ENCODE data around the gene SETBP1. TPM values are rescaled to one million over a fixed set of nuclear protein-coding genes. Genes with fewer than 3 reads are reported as not detected.

Gene SETBP1
- total and polyA plus RNA-seq, 8 donors: 1.4 to 66.5 (median 20.1) TPM

- intact Hi-C loops (cut with DNase I; ENCODE audit: low total_unique reads): no loop called here
- Histone ChIP-seq H3K9me3 (no peaks in the 10 kb centered on the region), H3K27me3 (no peaks in the 10 kb centered on the region), H3K4me3 (no peak overlapping the region), H3K4me1 (peaks cover 36 to 93% (median 72%) of the 10 kb centered on the region in 4 donors), H3K27ac (peak overlapping the region; percentile 59 to 90 (median 85)), H3K36me3 (no peaks in the 10 kb centered on the region)
- WGBS, 5 donors: 18 to 37% (median 27%) methylated on average over 7 of the region's 7 CpGs
- TF ChIP-seq POLR2A (IDR thresholded peaks at IDR 0.05) (no peak), POLR2AphosphoS5 (IDR thresholded peaks at IDR 0.05) (peak; percentile 66 to 88 (median 73)), CTCF (IDR thresholded peaks at IDR 0.05) (no peak), EP300 (IDR thresholded peaks at IDR 0.05) (peak; percentile 96)
- peak; percentile 78 to 86 for DNase-seq
Observed at GRCh38 chr18:44803019-44803650, 122.4 kb downstream of the SETBP1 start.

GRCh38 chr18:44804033-44804432, 123.3 kb downstream of the SETBP1 start:
- H3K9me3 ChIP-seq: no peaks in the 10 kb centered on the region
- no peak for DNase-seq
- intact Hi-C loops (cut with DNase I; ENCODE audit: low total_unique reads): no loop called here
- H3K27me3 ChIP-seq: no peaks in the 10 kb centered on the region
- WGBS, 5 donors: 75 to 94% (median 92%) methylated on average over 2 of the region's 2 CpGs
- H3K4me1 ChIP-seq: peaks cover 33 to 85% (median 70%) of the 10 kb centered on the region in 4 donors
- H3K36me3 ChIP-seq: no peaks in the 10 kb centered on the region
- no peak overlapping the region for H3K4me3 ChIP-seq
- H3K27ac ChIP-seq: peak overlapping the region in 4 of 5 donors; percentile 81 to 90 (median 86)
- TF ChIP-seq POLR2AphosphoS5 (IDR thresholded peaks at IDR 0.05) (no peak), CTCF (IDR thresholded peaks at IDR 0.05) (no peak), EP300 (IDR thresholded peaks at IDR 0.05) (no peak), POLR2A (IDR thresholded peaks at IDR 0.05) (no peak)

GRCh38 chr18:44805176-44805575, 124.5 kb downstream of the SETBP1 start:
- 82 to 97% (median 84%) methylated on average over 3 of the region's 3 CpGs for WGBS, 5 donors
- Histone ChIP-seq H3K27ac (peak overlapping the region in 4 of 5 donors; percentile 81 to 90 (median 86)), H3K36me3 (no peaks in the 10 kb centered on the region), H3K4me1 (peaks cover 24 to 75% (median 60%) of the 10 kb centered on the region in 4 donors), H3K27me3 (no peaks in the 10 kb centered on the region), H3K9me3 (no peaks in the 10 kb centered on the region), H3K4me3 (no peak overlapping the region)
- intact Hi-C loops (cut with DNase I; ENCODE audit: low total_unique reads): no loop called here
- DNase-seq: no peak
- no peak for TF ChIP-seq POLR2AphosphoS5 (IDR thresholded peaks at IDR 0.05)
- TF ChIP-seq EP300 (IDR thresholded peaks at IDR 0.05): no peak
- TF ChIP-seq CTCF (IDR thresholded peaks at IDR 0.05): no peak
- no peak for TF ChIP-seq POLR2A (IDR thresholded peaks at IDR 0.05)

- no peaks in the 10 kb centered on the region for H3K36me3 ChIP-seq
- H3K27me3 ChIP-seq: no peaks in the 10 kb centered on the region
- peaks cover 23 to 71% (median 58%) of the 10 kb centered on the region in 4 donors for H3K4me1 ChIP-seq
- intact Hi-C loops (cut with DNase I; ENCODE audit: low total_unique reads): no loop called here
- WGBS, 5 donors: 80 to 97% (median 96%) methylated on average over 3 of the region's 3 CpGs
- TF ChIP-seq CTCF (IDR thresholded peaks at IDR 0.05) (no peak), EP300 (IDR thresholded peaks at IDR 0.05) (no peak), POLR2AphosphoS5 (IDR thresholded peaks at IDR 0.05) (no peak), POLR2A (IDR thresholded peaks at IDR 0.05) (no peak)
- H3K4me3 ChIP-seq: no peak overlapping the region
- H3K27ac ChIP-seq: peak overlapping the region; percentile 42 to 90 (median 85)
- H3K9me3 ChIP-seq: no peaks in the 10 kb centered on the region
- no peak for DNase-seq
Observed at GRCh38 chr18:44805643-44806042, 125.0 kb downstream of the SETBP1 start.

Data from stomach (tissue), 9 donors.